ENCODE data around the gene SOX8. TPM values are rescaled to one million over a fixed set of nuclear protein-coding genes. Genes with fewer than 3 reads are reported as not detected.

SOX8 gene
- total and polyA plus RNA-seq, 2 donors (not counting 1 experiment from before 2014, with no cell fraction given): 0.03 TPM; not detected in 1

GRCh38 chr16:1030473-1030901 lies 48.9 kb downstream of the SOX8 start:
- DNase-seq (ENCODE audit: low read depth in 2 of 2): no peak
- no peak overlapping the region for H2AFZ ChIP-seq (ENCODE audit: low read length)
- H3K27ac ChIP-seq (ENCODE audit: insufficient read depth, low read length): no peak overlapping the region
- TF ChIP-seq EZH2 (IDR thresholded peaks at IDR 0.05; ENCODE audit: low read length, missing control alignments): no peak
- TF ChIP-seq, protein P1, sequence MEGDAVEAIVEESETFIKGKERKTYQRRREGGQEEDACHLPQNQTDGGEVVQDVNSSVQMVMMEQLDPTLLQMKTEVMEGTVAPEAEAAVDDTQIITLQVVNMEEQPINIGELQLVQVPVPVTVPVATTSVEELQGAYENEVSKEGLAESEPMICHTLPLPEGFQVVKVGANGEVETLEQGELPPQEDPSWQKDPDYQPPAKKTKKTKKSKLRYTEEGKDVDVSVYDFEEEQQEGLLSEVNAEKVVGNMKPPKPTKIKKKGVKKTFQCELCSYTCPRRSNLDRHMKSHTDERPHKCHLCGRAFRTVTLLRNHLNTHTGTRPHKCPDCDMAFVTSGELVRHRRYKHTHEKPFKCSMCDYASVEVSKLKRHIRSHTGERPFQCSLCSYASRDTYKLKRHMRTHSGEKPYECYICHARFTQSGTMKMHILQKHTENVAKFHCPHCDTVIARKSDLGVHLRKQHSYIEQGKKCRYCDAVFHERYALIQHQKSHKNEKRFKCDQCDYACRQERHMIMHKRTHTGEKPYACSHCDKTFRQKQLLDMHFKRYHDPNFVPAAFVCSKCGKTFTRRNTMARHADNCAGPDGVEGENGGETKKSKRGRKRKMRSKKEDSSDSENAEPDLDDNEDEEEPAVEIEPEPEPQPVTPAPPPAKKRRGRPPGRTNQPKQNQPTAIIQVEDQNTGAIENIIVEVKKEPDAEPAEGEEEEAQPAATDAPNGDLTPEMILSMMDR (conservative IDR thresholded peaks at IDR 0.05 in 1 of 2, IDR thresholded peaks at IDR 0.05 in 1 of 2; ENCODE audit: low read depth in 1 of 2, low read length in 2 of 2): no peak
- no peaks in the 10 kb centered on the region for H3K4me1 ChIP-seq (ENCODE audit: control insufficient read depth, extremely low read depth, insufficient read depth, low read length)
- no peaks in the 10 kb centered on the region for H3K36me3 ChIP-seq (ENCODE audit: control insufficient read depth, insufficient read depth, low read length)
- H3K27me3 ChIP-seq (ENCODE audit: control insufficient read depth, insufficient read depth, low read length): no peaks in the 10 kb centered on the region
- no peaks in the 10 kb centered on the region for H3K79me2 ChIP-seq (ENCODE audit: control insufficient read depth, insufficient read depth, low read length)
- no peak overlapping the region for H3K4me3 ChIP-seq (replicated peaks in 1 of 4; ENCODE audit: control extremely low read depth in 1 of 4, insufficient read depth in 1 of 4, low read depth in 3 of 4, low read length in 4 of 4)
- H3K9me3 ChIP-seq (ENCODE audit: control insufficient read depth, insufficient read depth, low read depth, low read length): no peaks in the 10 kb centered on the region
- no peak overlapping the region for H3K4me2 ChIP-seq (ENCODE audit: extremely low read depth, insufficient read depth, low read length)
- H3K9ac ChIP-seq (ENCODE audit: insufficient read depth, low read length): no peak overlapping the region
- H4K20me1 ChIP-seq (ENCODE audit: control insufficient read depth, extremely low read depth, insufficient read depth, low read length): no peaks in the 10 kb centered on the region

DNA sequence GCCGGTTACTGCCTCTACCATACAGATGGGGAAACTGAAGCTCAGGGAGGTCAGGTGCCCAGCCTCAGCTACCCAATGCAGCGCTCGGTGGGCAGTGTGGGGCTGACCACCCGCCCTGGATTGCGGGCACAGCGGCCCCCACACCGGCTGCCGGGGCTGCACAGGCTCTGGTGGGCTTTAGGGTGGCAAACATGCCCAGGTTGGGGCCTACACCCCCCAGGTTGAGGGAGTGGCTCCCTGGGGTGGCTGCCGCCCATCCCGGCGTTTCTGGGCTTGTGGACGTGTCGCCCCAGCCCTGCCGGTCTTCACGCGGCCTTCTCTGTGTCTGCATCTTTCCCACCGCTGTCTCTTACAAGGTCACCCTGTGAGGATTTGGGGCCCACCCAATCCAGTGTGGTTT lies 50.1 kb downstream of the SOX8 start:
- TF ChIP-seq EZH2 (IDR thresholded peaks at IDR 0.05; ENCODE audit: low read length, missing control alignments): no peak
- TF ChIP-seq, protein P1 (conservative IDR thresholded peaks at IDR 0.05 in 1 of 2, IDR thresholded peaks at IDR 0.05 in 1 of 2; ENCODE audit: low read depth in 1 of 2, low read length in 2 of 2): no peak

DNA sequence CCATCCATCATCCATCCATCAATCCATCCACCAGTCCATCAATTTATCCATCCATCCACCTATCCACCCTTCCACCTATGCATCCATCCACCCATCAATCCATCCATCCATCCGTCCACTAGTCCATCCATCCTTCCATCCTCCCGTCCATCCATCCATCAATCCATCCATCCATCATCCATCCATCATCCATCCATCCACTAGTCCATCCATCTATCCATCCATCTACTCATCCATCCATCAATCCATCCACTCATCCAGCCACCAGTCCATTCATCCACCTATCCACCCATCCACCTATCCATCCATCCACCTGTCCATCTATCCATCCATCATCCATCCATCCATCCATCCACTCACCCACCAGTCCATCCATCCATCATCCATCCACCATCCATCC lies 51.0 kb downstream of the SOX8 start:
- Histone ChIP-seq H3K4me2 (ENCODE audit: extremely low read depth, insufficient read depth, low read length) (no peak overlapping the region), H3K9ac (ENCODE audit: insufficient read depth, low read length) (no peak overlapping the region), H2AFZ (ENCODE audit: low read length) (no peak overlapping the region), H3K79me2 (ENCODE audit: control insufficient read depth, insufficient read depth, low read length) (no peaks in the 10 kb centered on the region), H3K4me3 (replicated peaks in 1 of 4; ENCODE audit: control extremely low read depth in 1 of 4, insufficient read depth in 1 of 4, low read depth in 3 of 4, low read length in 4 of 4) (no peak overlapping the region), H4K20me1 (ENCODE audit: control insufficient read depth, extremely low read depth, insufficient read depth, low read length) (no peaks in the 10 kb centered on the region), H3K9me3 (ENCODE audit: control insufficient read depth, insufficient read depth, low read depth, low read length) (no peaks in the 10 kb centered on the region), H3K27ac (ENCODE audit: insufficient read depth, low read length) (no peak overlapping the region), H3K27me3 (ENCODE audit: control insufficient read depth, insufficient read depth, low read length) (no peaks in the 10 kb centered on the region), H3K36me3 (ENCODE audit: control insufficient read depth, insufficient read depth, low read length) (no peaks in the 10 kb centered on the region), H3K4me1 (ENCODE audit: control insufficient read depth, extremely low read depth, insufficient read depth, low read length) (no peaks in the 10 kb centered on the region)
- DNase-seq (ENCODE audit: low read depth in 2 of 2): no peak
- no peak for TF ChIP-seq EZH2 (IDR thresholded peaks at IDR 0.05; ENCODE audit: low read length, missing control alignments)
- TF ChIP-seq, protein P1 (conservative IDR thresholded peaks at IDR 0.05 in 1 of 2, IDR thresholded peaks at IDR 0.05 in 1 of 2; ENCODE audit: low read depth in 1 of 2, low read length in 2 of 2): no peak

More for the DNA sequence above, 50.1 kb downstream of the SOX8 start:
- no peak for DNase-seq (ENCODE audit: low read depth in 2 of 2)
- H2AFZ ChIP-seq (ENCODE audit: low read length): no peak overlapping the region
- H3K4me2 ChIP-seq (ENCODE audit: extremely low read depth, insufficient read depth, low read length): no peak overlapping the region
- no peak overlapping the region for H3K9ac ChIP-seq (ENCODE audit: insufficient read depth, low read length)
- no peaks in the 10 kb centered on the region for H3K4me1 ChIP-seq (ENCODE audit: control insufficient read depth, extremely low read depth, insufficient read depth, low read length)
- no peak overlapping the region for H3K4me3 ChIP-seq (replicated peaks in 1 of 4; ENCODE audit: control extremely low read depth in 1 of 4, insufficient read depth in 1 of 4, low read depth in 3 of 4, low read length in 4 of 4)
- H3K79me2 ChIP-seq (ENCODE audit: control insufficient read depth, insufficient read depth, low read length): no peaks in the 10 kb centered on the region
- H3K36me3 ChIP-seq (ENCODE audit: control insufficient read depth, insufficient read depth, low read length): no peaks in the 10 kb centered on the region
- H3K9me3 ChIP-seq (ENCODE audit: control insufficient read depth, insufficient read depth, low read depth, low read length): no peaks in the 10 kb centered on the region
- no peaks in the 10 kb centered on the region for H4K20me1 ChIP-seq (ENCODE audit: control insufficient read depth, extremely low read depth, insufficient read depth, low read length)
- H3K27me3 ChIP-seq (ENCODE audit: control insufficient read depth, insufficient read depth, low read length): no peaks in the 10 kb centered on the region
- no peak overlapping the region for H3K27ac ChIP-seq (ENCODE audit: insufficient read depth, low read length)

Measured in fibroblast of lung (primary cell).